Keratinocyte (primary cell): ENCODE results near the gene UCN2. TPM values are rescaled to one million over a fixed set of nuclear protein-coding genes. Genes with fewer than 3 reads are reported as not detected.

Source experiments
- DNase-seq: peaks from one replicate; pipeline ENCODE4 v3.0.0-alpha.2; 2011; ENCODE audit warnings: low read depth, missing footprints, low spot score
- FAIRE-seq: peaks from 2 replicates; lab custom pipeline; 2011; peaks lifted over from hg19 to GRCh38; lab: Jason Lieb, UNC
- H2AFZ ChIP-seq: 2 replicates; pipeline ENCODE4 v1.6.0; 2012; ENCODE audit warnings: low read length, control low read depth, inconsistent platforms; ENCODE audit not compliant: control insufficient read depth
- H3K27ac ChIP-seq: 2 replicates; pipeline ENCODE4 v1.5.1; 2011; ENCODE audit warnings: low read length; ENCODE audit not compliant: control insufficient read depth, insufficient read depth
- H3K27me3 ChIP-seq: 3 replicates; pipeline ENCODE4 v1.6.0; 2011; ENCODE audit warnings: low read length; ENCODE audit not compliant: control insufficient read depth, insufficient read depth; ENCODE audit errors: extremely low read depth
- H3K36me3 ChIP-seq, 2 experiments: 2 replicates in 1 of 2; 3 replicates in 1 of 2; pipeline ENCODE4 v1.5.1; 2011; ENCODE audit warnings: low read length in 2 of 2, mild to moderate bottlenecking in 1 of 2; ENCODE audit not compliant: control insufficient read depth in 2 of 2, insufficient read depth in 2 of 2; ENCODE audit errors: extremely low read depth in 1 of 2
- H3K4me1 ChIP-seq: 3 replicates; pipeline ENCODE4 v1.5.1; 2011; ENCODE audit warnings: low read length; ENCODE audit not compliant: control insufficient read depth, insufficient read depth; ENCODE audit errors: extremely low read depth
- H3K4me2 ChIP-seq: 3 replicates; pipeline ENCODE4 v1.6.0; 2011; ENCODE audit warnings: low read depth, low read length; ENCODE audit not compliant: control insufficient read depth, insufficient read depth; ENCODE audit errors: extremely low read depth
- H3K4me3 ChIP-seq, 3 experiments: fragments of 200-600 bp in 1 of 3; sonication (generic) in 1 of 3; 2 replicates in 2 of 3; 3 replicates in 1 of 3; pipeline ENCODE4 v1.5.1; 2011 to 2016; ENCODE audit warnings: low read length in 3 of 3, mild to moderate bottlenecking in 3 of 3, control low read depth in 2 of 3, inconsistent platforms in 1 of 3, low read depth in 1 of 3, mixed read lengths in 1 of 3, mixed run types in 1 of 3, moderate library complexity in 1 of 3; ENCODE audit not compliant: control insufficient read depth in 2 of 3, insufficient read depth in 2 of 3; ENCODE audit errors: extremely low read depth in 1 of 3
- H3K79me2 ChIP-seq: 2 replicates; pipeline ENCODE4 v1.6.0; 2012; ENCODE audit warnings: low read length; ENCODE audit not compliant: control insufficient read depth, insufficient read depth
- H3K9ac ChIP-seq: 3 replicates; pipeline ENCODE4 v1.6.0; 2011; ENCODE audit warnings: low read length; ENCODE audit not compliant: control insufficient read depth, insufficient read depth; ENCODE audit errors: extremely low read depth
- H3K9me1 ChIP-seq: 3 replicates; pipeline ENCODE4 v1.6.0; 2011; ENCODE audit warnings: low read length; ENCODE audit not compliant: control insufficient read depth, insufficient read depth; ENCODE audit errors: extremely low read depth
- H3K9me3 ChIP-seq: 2 replicates; pipeline ENCODE4 v1.5.1; 2012; ENCODE audit warnings: low read depth, low read length; ENCODE audit not compliant: control insufficient read depth
- H4K20me1 ChIP-seq: 3 replicates; pipeline ENCODE4 v1.6.0; 2011; ENCODE audit warnings: low read length; ENCODE audit not compliant: control insufficient read depth, insufficient read depth; ENCODE audit errors: extremely low read depth
- CTCF ChIP-seq, 3 experiments: IDR thresholded peaks in 1 of 3; conservative IDR thresholded peaks in 1 of 3; optimal IDR thresholded peaks in 1 of 3; 2 replicates in 2 of 3; 3 replicates in 1 of 3; pipeline versions ENCODE3 to v1.5.1; 2011; ENCODE audit warnings: low read length in 3 of 3, mild to moderate bottlenecking in 3 of 3, moderate library complexity in 2 of 3, control low read depth in 1 of 3, inconsistent platforms in 1 of 3; ENCODE audit not compliant: insufficient read depth in 2 of 3; ENCODE audit errors: extremely low read depth in 1 of 3
- EZH2 ChIP-seq: IDR thresholded peaks from one replicate; pipeline ENCODE4 v1.6.1; 2012; ENCODE audit warnings: inconsistent platforms, mild to moderate bottlenecking, low read length, moderate library complexity
- dilution Hi-C: fragments of 300-500 bp; cut with MboI; formaldehyde crosslinking; loops from one replicate; pipeline ENCODE4 v1.7.0; 2020; ENCODE audit warnings: low sequenced_read_pairs; ENCODE audit not compliant: extremely low pct_ligation_motif_present
- polyA plus RNA-seq, 5 experiments: library from polyadenylated mRNA; depleted of rRNA in 3 of 5; stranded (reverse) in 3 of 5; stranded (forward) in 1 of 5; unstranded in 1 of 5; fragments of >200 nt; gene quantifications; 1 replicate in 1 of 5; 2 replicates in 3 of 5; 3 replicates in 1 of 5; pipeline versions ENCODE4 v1.2.1 to v1.2.3, GENCODE V29; 2011 to 2012; ENCODE audit warnings: missing spikeins in 2 of 5, low read depth in 1 of 5, low replicate concordance in 1 of 5

UCN2 gene
- polyA plus RNA-seq, 1 donor (not counting 4 experiments of a cell fraction or from before 2014, with no cell fraction given) = 5.7 TPM

DNA sequence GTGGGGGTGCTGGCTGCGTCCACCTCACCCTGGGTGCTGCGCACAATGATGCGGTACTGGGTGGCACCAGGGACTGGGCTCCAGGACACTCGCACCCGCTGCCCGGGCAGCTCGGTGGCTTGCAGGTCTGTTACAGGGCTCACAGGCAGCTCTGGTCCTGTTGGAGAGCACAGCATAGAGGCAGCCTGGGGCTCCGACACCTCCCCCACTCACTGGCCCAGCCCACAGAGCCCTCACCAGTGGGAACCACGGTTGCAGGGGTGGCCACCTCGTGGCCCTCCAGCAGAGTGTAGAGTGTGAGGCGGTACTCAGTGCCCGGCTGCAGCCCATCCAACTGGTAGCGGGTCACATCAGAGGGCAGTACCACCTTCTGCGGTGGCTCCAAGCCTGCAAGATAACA is 27.9 kb upstream of the UCN2 start:
- H3K36me3 ChIP-seq = peaks cover 52 to 69% of the 10 kb centered on the region in 2 experiments
- dilution Hi-C loops = no loop called here
- peak overlapping the region; percentile 20 for H3K4me2 ChIP-seq
- no peak overlapping the region for H3K4me3 ChIP-seq
- no peak overlapping the region for H2AFZ ChIP-seq
- no peak for FAIRE-seq
- no peaks in the 10 kb centered on the region for H3K9me3 ChIP-seq
- no peaks in the 10 kb centered on the region for H3K27me3 ChIP-seq
- peaks cover 2% of the 10 kb centered on the region for H3K9me1 ChIP-seq
- H3K79me2 ChIP-seq = peaks cover 85% of the 10 kb centered on the region
- TF ChIP-seq CTCF (optimal IDR thresholded peaks at IDR 0.05 in 1 of 3, IDR thresholded peaks at IDR 0.05 in 1 of 3, conservative IDR thresholded peaks at IDR 0.05 in 1 of 3; ENCODE audit: extremely low read depth in 1 of 3, insufficient read depth in 2 of 3, low read length in 3 of 3) = no peak
- TF ChIP-seq EZH2 = no peak
- H3K4me1 ChIP-seq = peaks cover 42% of the 10 kb centered on the region
- H4K20me1 ChIP-seq = peaks cover 30% of the 10 kb centered on the region
- DNase-seq = no peak
- peak overlapping the region; percentile 15 for H3K9ac ChIP-seq
- H3K27ac ChIP-seq = no peak overlapping the region

- Histone ChIP-seq H2AFZ (no peak overlapping the region), H3K27me3 (no peaks in the 10 kb centered on the region), H4K20me1 (peaks cover 37% of the 10 kb centered on the region), H3K9me1 (peaks cover 2% of the 10 kb centered on the region), H3K79me2 (peaks cover 87% of the 10 kb centered on the region), H3K4me1 (peaks cover 20% of the 10 kb centered on the region), H3K9ac (no peak overlapping the region), H3K4me2 (no peak overlapping the region), H3K27ac (no peak overlapping the region), H3K4me3 (no peak overlapping the region), H3K36me3 (peaks cover 78 to 92% of the 10 kb centered on the region in 2 experiments), H3K9me3 (no peaks in the 10 kb centered on the region)
- dilution Hi-C loops = no loop called here
- TF ChIP-seq CTCF (optimal IDR thresholded peaks at IDR 0.05 in 1 of 3, IDR thresholded peaks at IDR 0.05 in 1 of 3, conservative IDR thresholded peaks at IDR 0.05 in 1 of 3; ENCODE audit: extremely low read depth in 1 of 3, insufficient read depth in 2 of 3, low read length in 3 of 3) = no peak
- TF ChIP-seq EZH2 = no peak
- no peak for DNase-seq
- FAIRE-seq = no peak
These were observed 24.6 kb upstream of the UCN2 start for GRCh38 chr3:48588230-48588629.
